GM19043 (cell line): Measurements from ENCODE around the gene ZNF496.
"Not testable (repeated sequence)": the region's sequence is repeated elsewhere in the genome, so short reads cannot be mapped to it uniquely, and the experiment has no call there.

ENCODE experiments used
- ATAC-seq: cut with Tn5 transposase; IDR thresholded peaks from one replicate; pipeline ENCODE4 v1.9.1; 2021; ENCODE audit warnings: low read depth; ENCODE audit not compliant: unreplicated experiment

The ZNF496 gene

DNA sequence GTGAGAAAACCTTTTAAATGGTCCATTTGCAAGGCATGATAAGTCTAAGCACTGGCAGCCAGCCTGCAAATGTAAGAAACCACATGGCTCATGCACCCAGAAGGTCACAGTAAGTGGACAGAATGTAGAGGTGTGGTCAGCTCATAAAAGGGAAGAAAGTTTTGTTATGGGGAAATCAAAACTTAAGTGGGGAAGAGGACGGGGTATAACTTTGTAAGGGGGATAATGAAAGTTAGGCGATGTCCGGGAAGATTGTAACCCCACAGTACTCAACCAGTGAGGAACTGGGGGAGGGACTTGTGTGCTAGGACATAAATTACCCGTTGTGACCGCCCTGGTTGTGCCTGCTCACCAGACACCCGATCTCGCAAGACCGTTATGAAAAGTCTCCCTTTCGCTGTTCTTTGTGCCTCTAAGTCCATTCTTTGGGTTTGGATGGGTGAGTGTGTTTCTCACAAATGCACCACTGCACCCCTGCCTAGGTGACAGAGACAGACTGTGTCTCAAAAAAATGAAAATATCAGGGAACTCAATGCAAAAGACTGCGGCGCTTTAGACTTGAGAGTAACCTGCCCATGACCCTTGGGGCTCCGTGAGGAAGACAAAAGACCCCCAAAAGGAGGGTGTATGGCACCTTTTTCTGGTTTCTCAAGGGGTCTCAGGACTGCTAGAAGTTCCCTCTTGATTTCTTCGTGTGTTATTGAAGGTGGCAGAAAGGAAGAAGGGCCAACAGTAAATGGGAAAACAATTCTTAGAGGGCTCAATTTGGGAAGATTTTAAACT is 28.6 kb upstream of the ZNF496 start:
- no peak for ATAC-seq

GRCh38 chr1:247359559-247359958 is 27.9 kb upstream of the ZNF496 start:
- ATAC-seq, result no peak

DNA sequence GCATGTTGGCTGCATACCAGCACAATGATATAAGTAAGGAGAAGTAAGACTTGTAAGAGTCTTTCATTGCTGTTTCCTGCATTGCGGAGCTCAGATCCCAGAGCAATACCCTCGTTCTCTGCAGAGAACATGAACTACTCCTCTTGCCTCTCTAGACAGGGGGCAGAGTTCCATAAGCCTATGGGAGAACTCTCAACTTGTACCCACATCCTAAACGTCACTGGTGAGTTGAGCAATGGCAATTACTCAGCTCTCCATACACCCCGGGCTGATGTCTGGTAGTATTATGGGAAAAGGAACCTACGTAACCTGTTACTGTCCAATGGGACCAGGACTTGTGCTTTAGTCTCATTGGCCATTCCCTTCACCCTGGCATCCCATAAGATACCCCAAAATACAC is 27.3 kb upstream of the ZNF496 start:
- ATAC-seq, result no peak

- peak; percentile 63 for ATAC-seq
These were observed 26.1 kb upstream of the ZNF496 start for GRCh38 chr1:247357781-247358211.

- ATAC-seq, result no peak
These were observed 25.5 kb upstream of the ZNF496 start for GRCh38 chr1:247357052-247357780.

DNA sequence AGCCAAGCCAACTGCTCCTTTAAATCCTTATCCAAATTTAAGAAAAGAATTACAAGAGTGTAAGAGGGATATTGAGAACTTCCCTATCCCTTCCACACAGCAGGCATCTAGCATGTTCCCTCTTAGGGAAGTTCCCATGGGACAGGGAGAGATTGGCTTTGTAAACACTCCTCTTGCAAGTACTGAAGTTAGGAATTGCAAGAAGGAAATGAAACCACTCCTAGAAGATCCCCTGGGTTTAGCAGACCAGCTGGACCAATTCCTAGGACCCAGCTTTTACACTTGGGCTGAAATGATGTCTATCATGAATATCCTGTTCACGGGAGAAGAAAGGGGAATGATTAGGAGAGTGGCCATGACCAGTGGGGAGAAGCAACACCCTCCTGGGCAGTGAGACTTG is 23.5 kb upstream of the ZNF496 start:
- ATAC-seq, result not testable (repeated sequence)

DNA sequence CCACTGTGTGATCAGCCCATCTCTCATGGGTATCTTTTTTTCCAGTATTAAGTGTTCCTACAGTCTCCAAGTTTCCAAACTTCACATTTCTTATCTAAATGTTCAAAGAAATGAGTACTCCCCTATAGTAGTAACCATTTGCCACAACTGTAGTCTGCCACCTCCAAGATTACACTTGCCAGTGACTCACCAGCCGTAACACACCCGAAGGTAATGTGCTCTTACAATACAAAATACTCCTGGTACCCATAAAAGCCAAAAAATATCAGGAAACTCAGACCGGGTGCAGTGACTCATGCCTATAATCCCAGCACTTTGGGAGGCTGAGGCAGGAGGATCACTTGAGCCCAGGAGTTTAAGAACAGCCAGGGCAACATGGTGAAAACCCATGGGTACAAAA is 20.5 kb upstream of the ZNF496 start:
- no peak for ATAC-seq

DNA sequence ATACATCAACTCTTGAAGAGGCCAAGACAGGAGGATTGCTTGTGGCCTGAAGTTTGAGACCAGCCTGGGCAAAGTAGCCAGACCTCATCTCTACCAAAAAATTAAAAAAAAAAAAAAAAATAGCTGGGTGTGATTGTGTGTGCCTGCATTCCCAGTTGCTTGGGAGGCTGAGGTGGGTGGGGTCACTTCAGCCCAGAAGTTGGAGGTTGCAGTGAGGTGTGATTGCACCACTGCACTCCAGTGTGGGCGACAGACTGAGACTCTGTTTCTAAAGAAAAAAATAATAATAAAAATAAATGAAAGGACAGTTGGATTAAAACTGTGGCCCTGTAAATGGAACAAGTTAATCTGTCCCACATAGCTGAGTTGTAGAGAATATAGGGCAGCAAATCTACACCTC is 18.9 kb upstream of the ZNF496 start:
- ATAC-seq, result no peak

- ATAC-seq, result no peak
These were observed 16.0 kb upstream of the ZNF496 start for GRCh38 chr1:247347477-247348222.

GRCh38 chr1:247345881-247346280 is 14.2 kb upstream of the ZNF496 start:
- no peak for ATAC-seq

DNA sequence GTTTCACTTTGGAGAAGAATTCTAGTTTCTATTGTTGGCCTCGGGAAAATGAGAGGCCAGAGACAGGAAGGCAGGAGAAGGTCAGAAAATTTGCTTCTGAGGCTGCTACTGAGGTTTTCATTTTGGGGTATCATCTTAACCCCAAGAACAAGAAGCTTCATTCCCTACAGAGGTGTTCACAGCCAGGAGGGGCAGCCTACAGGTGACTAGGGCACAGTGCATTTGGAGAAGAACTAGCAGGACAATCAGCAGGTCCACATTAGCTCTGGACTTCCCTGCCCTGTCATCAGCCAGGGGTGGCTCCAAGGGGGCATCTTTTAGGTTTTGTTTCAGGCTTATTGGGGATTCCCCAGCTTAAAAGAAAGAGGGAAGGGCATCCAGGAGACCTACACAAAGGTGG is 12.1 kb upstream of the ZNF496 start:
- ATAC-seq, result no peak

GRCh38 chr1:247338723-247339275 is 7.1 kb upstream of the ZNF496 start:
- ATAC-seq, result no peak

DNA sequence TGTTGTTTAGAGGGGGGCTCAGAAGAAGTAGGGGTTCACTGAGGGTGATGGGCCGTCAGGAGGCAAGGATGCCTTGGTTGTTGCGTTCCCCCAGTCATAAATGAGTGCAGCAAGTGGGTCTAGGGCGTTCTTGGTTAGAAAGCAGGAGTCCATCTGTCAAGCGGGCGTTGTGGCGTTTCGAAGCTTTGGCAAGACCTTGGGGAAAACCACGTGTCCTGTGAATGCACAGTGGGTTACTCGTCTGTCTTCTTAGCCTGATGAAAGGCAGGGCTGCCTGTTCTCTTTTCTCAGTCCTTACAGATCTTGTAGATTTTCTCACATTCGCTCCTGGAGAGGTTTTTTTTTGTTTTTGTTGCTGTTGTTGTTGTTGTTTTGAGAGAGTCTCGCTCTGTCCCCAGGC is 6.3 kb upstream of the ZNF496 start:
- ATAC-seq, result no peak

- no peak for ATAC-seq
These were observed 5.6 kb upstream of the ZNF496 start for GRCh38 chr1:247337250-247337746.

GRCh38 chr1:247336390-247336789 is 4.7 kb upstream of the ZNF496 start:
- no peak for ATAC-seq

- ATAC-seq, result no peak
These were observed 4.2 kb upstream of the ZNF496 start for GRCh38 chr1:247335882-247336281.

DNA sequence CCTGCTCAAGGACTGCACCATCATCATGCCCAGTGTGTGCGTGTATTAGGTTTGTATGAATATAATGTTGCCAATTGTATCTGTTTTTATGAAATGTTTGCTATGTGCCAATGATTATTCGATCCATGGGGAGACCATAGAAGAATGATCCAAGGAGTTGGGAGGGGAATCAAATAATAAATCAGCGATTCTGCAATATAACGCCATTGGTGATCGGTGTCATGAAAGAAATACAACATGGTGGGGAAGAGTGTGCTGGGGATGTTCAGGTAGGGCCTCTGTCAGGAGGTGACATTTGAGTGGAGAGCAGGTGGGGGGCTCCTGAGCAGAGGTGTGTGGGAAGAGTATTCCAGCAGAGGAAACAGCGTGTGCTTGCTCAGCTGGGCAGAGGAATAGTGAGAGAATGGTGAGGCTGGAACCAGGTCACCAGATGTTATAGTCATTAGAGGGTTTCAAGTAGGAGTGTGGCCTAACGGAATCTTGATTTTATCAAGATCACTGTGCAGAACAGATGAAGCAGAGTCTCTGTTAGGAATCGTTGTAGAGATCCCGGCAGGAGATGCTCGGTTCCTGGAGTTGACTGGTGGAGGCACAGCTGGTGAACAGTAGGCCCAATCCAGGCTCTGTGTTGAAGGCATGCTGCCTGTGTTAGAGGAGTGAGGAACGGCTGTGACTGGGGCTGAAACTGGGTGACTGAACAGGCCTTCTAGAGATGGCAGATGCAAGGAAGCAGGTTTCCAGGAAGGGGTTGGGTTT is 2.9 kb upstream of the ZNF496 start:
- ATAC-seq, result no peak

DNA sequence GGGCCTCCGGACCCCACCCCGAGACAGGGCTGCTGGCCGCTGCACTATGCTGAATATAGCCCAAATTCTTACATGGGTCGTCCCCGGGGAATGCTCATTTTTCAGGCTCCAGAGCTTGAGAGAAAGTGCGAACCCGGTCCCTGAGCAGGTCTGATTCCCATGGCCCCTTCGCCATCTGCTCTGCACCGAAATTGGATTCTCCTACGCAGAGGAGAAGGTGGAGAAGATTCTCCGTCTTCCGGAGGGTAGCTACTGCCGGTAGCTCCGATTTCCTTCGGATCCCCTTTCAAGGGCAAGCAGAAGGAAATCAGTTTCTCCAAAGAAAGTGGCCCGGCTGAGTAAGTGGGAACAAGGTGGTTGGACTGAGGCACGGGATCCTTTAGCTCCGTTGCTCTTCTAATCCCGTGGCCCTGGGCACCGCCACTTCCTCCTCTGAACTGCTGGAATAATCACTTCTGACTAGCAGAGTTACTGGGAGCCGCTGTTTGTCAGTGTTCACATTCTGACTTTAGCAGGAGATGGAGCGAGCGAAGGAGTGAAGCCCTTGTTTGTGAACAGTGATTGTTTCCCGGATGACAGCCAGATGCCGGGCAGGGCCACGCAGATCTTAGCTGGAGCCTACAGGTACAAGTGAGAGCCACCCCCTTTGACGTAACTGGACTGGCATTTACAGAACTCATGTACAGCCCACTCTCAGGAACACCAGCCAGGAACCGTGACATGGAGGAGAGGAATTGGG is 1.1 kb upstream of the ZNF496 start:
- ATAC-seq, result no peak

GRCh38 chr1:247332215-247332622 is 552 bp upstream of the ZNF496 start:
- peak; percentile 33 for ATAC-seq

DNA sequence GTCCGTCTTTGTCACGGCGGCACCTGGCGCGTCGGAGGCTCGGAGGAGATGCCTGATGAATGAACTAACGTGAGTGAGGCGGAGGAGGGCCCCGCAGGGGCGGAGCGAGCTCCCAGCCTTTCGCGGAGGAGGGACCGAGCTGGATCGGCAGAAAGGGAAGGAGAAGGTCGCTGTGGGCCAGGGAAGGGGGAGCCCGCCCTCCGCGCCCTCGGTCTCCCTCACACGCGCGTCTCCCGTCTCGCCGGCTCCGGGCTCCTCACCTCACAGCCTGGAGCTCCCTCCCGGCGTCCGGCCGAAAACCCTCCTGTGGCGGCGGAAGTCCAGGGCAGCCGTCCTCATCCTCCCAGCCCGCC is 519 bp downstream of the ZNF496 start:
- peak; percentile 42 for ATAC-seq
